Muscle layer of duodenum (tissue), 2 donors: ENCODE measurements around the gene MAPRE2.

Experiments
- H3K27ac ChIP-seq: one replicate; pipeline ENCODE4 v1.7.0; 2013; ENCODE audit warnings: mild to moderate bottlenecking, low read length
- H3K27me3 ChIP-seq: one replicate; pipeline ENCODE4 v1.7.0; 2013; ENCODE audit warnings: low read depth, mild to moderate bottlenecking, control low read depth, low read length
- H3K36me3 ChIP-seq, 2 donors: one replicate each; pipeline ENCODE4 v1.7.0; 2013; ENCODE audit warnings: low read length in 2 of 2, control low read depth in 1 of 2, mild to moderate bottlenecking in 1 of 2; ENCODE audit not compliant: insufficient read depth in 2 of 2, control insufficient read depth in 1 of 2
- H3K4me1 ChIP-seq, 2 donors: one replicate each; pipeline ENCODE4 v1.7.0; 2013; ENCODE audit warnings: low read length in 2 of 2, mild to moderate bottlenecking in 2 of 2, control low read depth in 1 of 2, moderate library complexity in 1 of 2; ENCODE audit not compliant: insufficient read depth in 2 of 2, control insufficient read depth in 1 of 2
- H3K4me3 ChIP-seq, 2 donors: one replicate each; pipeline ENCODE4 v1.7.0; 2013; ENCODE audit warnings: low read length in 2 of 2, low read depth in 1 of 2, mild to moderate bottlenecking in 1 of 2
- H3K9me3 ChIP-seq, 2 donors: one replicate each; pipeline ENCODE4 v1.7.0; 2013; ENCODE audit warnings: low read length in 2 of 2, control low read depth in 1 of 2, mild to moderate bottlenecking in 1 of 2; ENCODE audit not compliant: control insufficient read depth in 1 of 2
- donor health status: healthy.

The MAPRE2 gene

GRCh38 chr18:35050028-35050546 lies 8.9 kb downstream of the MAPRE2 start:
- peaks cover 23 to 34% of the 10 kb centered on the region in 2 donors for H3K4me1 ChIP-seq
- no peaks in the 10 kb centered on the region for H3K36me3 ChIP-seq
- H3K9me3 ChIP-seq, result no peaks in the 10 kb centered on the region
- H3K27me3 ChIP-seq, result no peaks in the 10 kb centered on the region
- H3K27ac ChIP-seq, result peak overlapping the region; percentile 52
- peak overlapping the region; percentile 8 to 26 for H3K4me3 ChIP-seq

GRCh38 chr18:35050705-35051195 lies 9.5 kb downstream of the MAPRE2 start:
- Histone ChIP-seq H3K9me3 (no peaks in the 10 kb centered on the region), H3K36me3 (no peaks in the 10 kb centered on the region), H3K4me3 (peak overlapping the region; percentile 8 to 26), H3K27ac (peak overlapping the region; percentile 52), H3K4me1 (peaks cover 23 to 27% of the 10 kb centered on the region in 2 donors), H3K27me3 (no peaks in the 10 kb centered on the region)

- no peaks in the 10 kb centered on the region for H3K36me3 ChIP-seq
- H3K9me3 ChIP-seq, result no peaks in the 10 kb centered on the region
- H3K27ac ChIP-seq, result no peak overlapping the region
- H3K4me3 ChIP-seq, result no peak overlapping the region
- H3K4me1 ChIP-seq, result peaks cover 19 to 30% of the 10 kb centered on the region in 2 donors
- H3K27me3 ChIP-seq, result no peaks in the 10 kb centered on the region
Measured at GRCh38 chr18:35051641-35052377, 10.6 kb downstream of the MAPRE2 start.

- no peaks in the 10 kb centered on the region for H3K36me3 ChIP-seq
- H3K4me3 ChIP-seq, result no peak overlapping the region
- H3K27ac ChIP-seq, result no peak overlapping the region
- no peaks in the 10 kb centered on the region for H3K9me3 ChIP-seq
- no peaks in the 10 kb centered on the region for H3K27me3 ChIP-seq
- H3K4me1 ChIP-seq, result peaks cover 13 to 41% of the 10 kb centered on the region in 2 donors
Measured at GRCh38 chr18:35054401-35054800, 13.2 kb downstream of the MAPRE2 start.

GRCh38 chr18:35055105-35055504 lies 13.9 kb downstream of the MAPRE2 start:
- Histone ChIP-seq H3K4me3 (no peak overlapping the region), H3K27me3 (no peaks in the 10 kb centered on the region), H3K9me3 (no peaks in the 10 kb centered on the region), H3K36me3 (no peaks in the 10 kb centered on the region), H3K27ac (no peak overlapping the region), H3K4me1 (peaks cover 8 to 45% of the 10 kb centered on the region in 2 donors)

- no peaks in the 10 kb centered on the region for H3K36me3 ChIP-seq
- H3K27ac ChIP-seq, result no peak overlapping the region
- peaks cover 8 to 43% of the 10 kb centered on the region in 2 donors for H3K4me1 ChIP-seq
- no peaks in the 10 kb centered on the region for H3K27me3 ChIP-seq
- no peak overlapping the region for H3K4me3 ChIP-seq
- no peaks in the 10 kb centered on the region for H3K9me3 ChIP-seq
Measured at GRCh38 chr18:35055726-35056125, 14.5 kb downstream of the MAPRE2 start.

- H3K4me1 ChIP-seq, result peaks cover 0 to 29% of the 10 kb centered on the region in 2 donors
- no peak overlapping the region for H3K4me3 ChIP-seq
- no peaks in the 10 kb centered on the region for H3K9me3 ChIP-seq
- no peaks in the 10 kb centered on the region for H3K36me3 ChIP-seq
- H3K27ac ChIP-seq, result no peak overlapping the region
- H3K27me3 ChIP-seq, result no peaks in the 10 kb centered on the region
Measured at GRCh38 chr18:35059280-35059927, 18.2 kb downstream of the MAPRE2 start.

- Histone ChIP-seq H3K27ac (no peak overlapping the region), H3K4me1 (peaks cover 0 to 29% of the 10 kb centered on the region in 2 donors), H3K27me3 (no peaks in the 10 kb centered on the region), H3K4me3 (no peak overlapping the region), H3K9me3 (no peaks in the 10 kb centered on the region), H3K36me3 (no peaks in the 10 kb centered on the region)
Measured at GRCh38 chr18:35060122-35060815, 19.1 kb downstream of the MAPRE2 start.

GRCh38 chr18:35061336-35061735 lies 20.1 kb downstream of the MAPRE2 start:
- Histone ChIP-seq H3K4me1 (peaks cover 0 to 29% of the 10 kb centered on the region in 2 donors), H3K36me3 (no peaks in the 10 kb centered on the region), H3K4me3 (no peak overlapping the region), H3K27me3 (no peaks in the 10 kb centered on the region), H3K27ac (no peak overlapping the region), H3K9me3 (no peaks in the 10 kb centered on the region)

GRCh38 chr18:35061804-35062203 lies 20.6 kb downstream of the MAPRE2 start:
- Histone ChIP-seq H3K27ac (no peak overlapping the region), H3K4me1 (peaks cover 0 to 26% of the 10 kb centered on the region in 2 donors), H3K9me3 (no peaks in the 10 kb centered on the region)

GRCh38 chr18:35062408-35062807 lies 21.2 kb downstream of the MAPRE2 start:
- Histone ChIP-seq H3K9me3 (no peaks in the 10 kb centered on the region), H3K27ac (no peak overlapping the region), H3K4me3 (no peak overlapping the region), H3K36me3 (no peaks in the 10 kb centered on the region), H3K27me3 (no peaks in the 10 kb centered on the region), H3K4me1 (peaks cover 0 to 26% of the 10 kb centered on the region in 2 donors)

More at GRCh38 chr18:35061804-35062203, 20.6 kb downstream of the MAPRE2 start:
- H3K36me3 ChIP-seq, result no peaks in the 10 kb centered on the region
- no peak overlapping the region for H3K4me3 ChIP-seq
- H3K27me3 ChIP-seq, result no peaks in the 10 kb centered on the region
